Coronary artery (tissue), 2 donors: ENCODE measurements around the gene RAD51B.
A peak's percentile ranks its signal among the peaks of the same experiment; 100 is the strongest.

ENCODE experiments used
- DNase-seq: peaks from one replicate; pipeline ENCODE4 v3.0.0-alpha.2; 2017; ENCODE audit warnings: low spot score
- H3K27ac ChIP-seq, 2 donors: fragments of 200-600 bp; sonication (generic); one replicate each; pipeline ENCODE4 v1.5.1; 2016 to 2019
- H3K4me3 ChIP-seq: fragments of 200-600 bp; sonication (generic); 2 replicates; pipeline ENCODE4 v1.5.1; 2016; ENCODE audit warnings: mild to moderate bottlenecking, moderate library complexity
- CTCF ChIP-seq: fragments of 200-600 bp; sonication (generic); IDR thresholded peaks from one replicate; pipeline ENCODE4 v1.5.1; 2019; ENCODE audit warnings: antibody characterized with exemption

Gene RAD51B

GRCh38 chr14:68373124-68373646 is 553.6 kb downstream of the RAD51B start:
- DNase-seq = no peak
- H3K27ac ChIP-seq = no peak overlapping the region
- no peak for TF ChIP-seq CTCF
- H3K4me3 ChIP-seq = no peak overlapping the region

GRCh38 chr14:68373847-68374444 is 554.4 kb downstream of the RAD51B start:
- H3K4me3 ChIP-seq = no peak overlapping the region
- TF ChIP-seq CTCF = no peak
- no peak for DNase-seq
- H3K27ac ChIP-seq = no peak overlapping the region

- H3K4me3 ChIP-seq = no peak overlapping the region
- DNase-seq = no peak
- TF ChIP-seq CTCF = no peak
- H3K27ac ChIP-seq = no peak overlapping the region
Measured at GRCh38 chr14:68374682-68375081, 555.1 kb downstream of the RAD51B start.

GRCh38 chr14:68375376-68375775 is 555.8 kb downstream of the RAD51B start:
- Histone ChIP-seq H3K4me3 (no peak overlapping the region), H3K27ac (peak overlapping the region in 1 of 2 donors; percentile 29)
- no peak for TF ChIP-seq CTCF

GRCh38 chr14:68376067-68376779 is 556.6 kb downstream of the RAD51B start:
- no peak for TF ChIP-seq CTCF
- H3K4me3 ChIP-seq = no peak overlapping the region
- DNase-seq = no peak
- H3K27ac ChIP-seq = peak overlapping the region; percentile 34 to 82

More at GRCh38 chr14:68375376-68375775, 555.8 kb downstream of the RAD51B start:
- no peak for DNase-seq

GRCh38 chr14:68377006-68377405 is 557.4 kb downstream of the RAD51B start:
- no peak for DNase-seq
- no peak overlapping the region for H3K4me3 ChIP-seq
- H3K27ac ChIP-seq = peak overlapping the region; percentile 34 to 82
- no peak for TF ChIP-seq CTCF

- no peak for TF ChIP-seq CTCF
- DNase-seq = no peak
- Histone ChIP-seq H3K4me3 (no peak overlapping the region), H3K27ac (peak overlapping the region; percentile 34 to 82)
Measured at GRCh38 chr14:68377459-68377858, 557.9 kb downstream of the RAD51B start.
